Neural cell (in vitro differentiated cells): ENCODE results near the gene OXT. TPM values are rescaled to one million over a fixed set of nuclear protein-coding genes. Genes with fewer than 3 reads are reported as not detected.

ENCODE experiments used
- H2AFZ ChIP-seq: fragments of 200-600, 300-800 bp; sonication (generic), shearing (Covaris generic); 2 replicates; pipeline ENCODE4 v1.6.0; 2014; ENCODE audit warnings: low read depth, mild to moderate bottlenecking, antibody characterized with exemption, low read length, moderate library complexity
- H3F3A ChIP-seq: fragments of 200-600 bp; shearing (Covaris generic); 2 replicates; pipeline ENCODE4 v1.6.1; 2016; ENCODE audit warnings: mild to moderate bottlenecking, moderate library complexity, mixed read lengths, antibody characterized with exemption, low read length; ENCODE audit not compliant: insufficient read depth, poor library complexity, severe bottlenecking
- H3K27ac ChIP-seq: fragments of 200-600, 300-800 bp; sonication (generic), shearing (Covaris generic); 2 replicates; pipeline ENCODE4 v1.5.1; 2014; ENCODE audit warnings: mild to moderate bottlenecking, low read length, moderate library complexity
- H3K27me3 ChIP-seq: fragments of 300-800, 200-600 bp; sonication (generic), shearing (Covaris generic); 2 replicates; pipeline ENCODE4 v1.6.0; 2014; ENCODE audit warnings: mild to moderate bottlenecking, low read depth, low read length, moderate library complexity; ENCODE audit not compliant: insufficient read depth
- H3K36me3 ChIP-seq: fragments of 300-800, 200-600 bp; sonication (generic), shearing (Covaris generic); 2 replicates; pipeline ENCODE4 v1.5.1; 2014; ENCODE audit warnings: mild to moderate bottlenecking, antibody characterized with exemption, low read length, moderate library complexity; ENCODE audit not compliant: insufficient read depth
- H3K4me2 ChIP-seq: fragments of 300-800, 200-600 bp; sonication (generic), shearing (Covaris generic); 2 replicates; pipeline ENCODE4 v1.6.0; 2014; ENCODE audit warnings: mild to moderate bottlenecking, low read length
- H3K4me3 ChIP-seq: fragments of 300-800, 200-600 bp; sonication (generic), shearing (Covaris generic); 2 replicates; pipeline ENCODE4 v1.5.1; 2014; ENCODE audit warnings: mild to moderate bottlenecking, low read length, moderate library complexity
- H3K79me2 ChIP-seq: fragments of 200-600 bp; shearing (Covaris generic); replicated peaks from 2 replicates; pipeline ENCODE4 v1.6.0; 2014; ENCODE audit warnings: mild to moderate bottlenecking, low read length, moderate library complexity; ENCODE audit not compliant: insufficient read depth
- H3K9ac ChIP-seq: fragments of 300-800, 200-600 bp; sonication (generic), shearing (Covaris generic); 2 replicates; pipeline ENCODE4 v1.6.1; 2016; ENCODE audit warnings: mild to moderate bottlenecking, low read length, mixed read lengths
- H3K9me2 ChIP-seq: fragments of 200-600 bp; shearing (Covaris generic); 2 replicates; pipeline ENCODE4 v1.6.1; 2016; ENCODE audit warnings: mild to moderate bottlenecking, low read length, mixed read lengths; ENCODE audit not compliant: insufficient read depth
- H3K9me3 ChIP-seq: fragments of 200-600, 300-800 bp; sonication (generic), shearing (Covaris generic); 2 replicates; pipeline ENCODE4 v1.6.1; 2016; ENCODE audit warnings: mild to moderate bottlenecking, mixed run types, low read length, moderate library complexity, mixed read lengths
- H4K20me1 ChIP-seq: fragments of 200-600 bp; shearing (Covaris generic); 2 replicates; pipeline ENCODE4 v1.6.1; 2016; ENCODE audit warnings: mild to moderate bottlenecking, mixed run types; ENCODE audit not compliant: insufficient read depth
- EP300 ChIP-seq: fragments of 450-650 bp; conservative IDR thresholded peaks from 2 replicates; pipeline ENCODE4 v1.6.1; 2014; ENCODE audit warnings: antibody characterized with exemption, mild to moderate bottlenecking, moderate library complexity; ENCODE audit not compliant: poor library complexity, severe bottlenecking
- EZH2 ChIP-seq: fragments of 200-600, 300-800 bp; shearing (Covaris generic), sonication (generic); IDR thresholded peaks from 2 replicates; pipeline ENCODE4 v1.6.1; 2014; ENCODE audit warnings: antibody characterized with exemption, low read length, borderline replicate concordance, mild to moderate bottlenecking; ENCODE audit not compliant: insufficient read depth, poor library complexity, severe bottlenecking
- MXI1 ChIP-seq: fragments of 450-650 bp; conservative IDR thresholded peaks from 2 replicates; pipeline ENCODE4 v1.6.1; 2014; ENCODE audit warnings: antibody characterized with exemption, mild to moderate bottlenecking; ENCODE audit not compliant: poor library complexity, severe bottlenecking
- POLR2AphosphoS5 ChIP-seq: IDR thresholded peaks from 2 replicates; pipeline ENCODE4 v1.6.1; 2012
- RAD21 ChIP-seq: fragments of 450-650 bp; conservative IDR thresholded peaks from 2 replicates; pipeline ENCODE4 v1.6.1; 2014; ENCODE audit warnings: antibody characterized with exemption, mild to moderate bottlenecking, moderate library complexity
- REST ChIP-seq: IDR thresholded peaks from 2 replicates; pipeline ENCODE4 v1.6.1; 2012; ENCODE audit warnings: borderline replicate concordance
- SMC3 ChIP-seq: fragments of 450-650 bp; conservative IDR thresholded peaks from 2 replicates; pipeline ENCODE4 v1.6.1; 2014; ENCODE audit warnings: antibody characterized with exemption, mild to moderate bottlenecking, moderate library complexity; ENCODE audit not compliant: poor library complexity
- TAF1 ChIP-seq: IDR thresholded peaks from 2 replicates; pipeline ENCODE4 v1.6.1; 2012; ENCODE audit warnings: low read depth
- polyA plus RNA-seq: library from polyadenylated mRNA; depleted of rRNA; stranded (reverse); fragments of >200 nt; gene quantifications from 2 replicates; pipeline ENCODE4 v1.2.3, GENCODE V29; 2014
- TF ChIP-seq, protein P1 (sequence below): fragments of 450-650 bp; IDR thresholded peaks from 2 replicates; pipeline ENCODE4 v1.5.1; 2014; ENCODE audit warnings: antibody characterized with exemption, mild to moderate bottlenecking, moderate library complexity; ENCODE audit not compliant: poor library complexity, severe bottlenecking

Gene OXT
- polyA plus RNA-seq, 1 donor from 2014 or later, result not detected

GRCh38 chr20:3027987-3028386, 43.4 kb upstream of the OXT start:
- H3K27me3 ChIP-seq, result no peaks in the 10 kb centered on the region
- no peak overlapping the region for H3K9ac ChIP-seq

DNA sequence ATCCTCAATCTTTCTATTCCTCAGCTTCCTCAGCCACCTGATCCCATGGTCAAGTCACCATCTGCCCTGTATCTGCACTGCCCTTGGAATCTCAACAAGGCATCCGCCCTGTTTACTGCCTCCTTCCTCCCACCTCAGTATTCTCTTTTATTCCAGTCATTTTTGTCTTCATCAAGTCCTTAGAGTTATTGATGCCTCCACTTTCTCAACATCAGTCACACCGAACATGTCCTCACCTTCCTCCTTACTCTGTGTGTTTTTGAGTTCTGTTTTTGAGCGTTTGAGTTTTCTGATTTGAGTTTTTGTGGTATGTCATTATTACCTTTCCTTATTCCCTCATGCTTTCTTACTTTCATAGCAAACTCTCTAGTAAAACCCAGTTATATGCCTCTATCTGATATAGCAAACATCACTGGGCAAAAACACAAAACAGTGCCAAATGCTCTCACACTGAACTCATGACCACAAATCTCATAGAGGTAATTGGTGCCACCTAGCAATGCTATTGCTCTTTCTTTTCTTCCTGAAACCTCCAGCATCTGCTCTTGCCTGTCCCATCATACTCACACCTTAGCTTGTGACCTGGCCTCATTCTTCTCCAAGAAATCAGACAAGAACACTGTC, 39.8 kb upstream of the OXT start:
- Histone ChIP-seq H3K9me2 (no peaks in the 10 kb centered on the region), H2AFZ (no peak overlapping the region), H3K27ac (no peak overlapping the region), H3K4me2 (no peak overlapping the region), H3K36me3 (peaks cover 9% of the 10 kb centered on the region), H3K9ac (no peak overlapping the region), H3F3A (no peaks in the 10 kb centered on the region), H3K79me2 (no peaks in the 10 kb centered on the region), H4K20me1 (no peaks in the 10 kb centered on the region), H3K9me3 (no peaks in the 10 kb centered on the region), H3K27me3 (no peaks in the 10 kb centered on the region), H3K4me3 (no peak overlapping the region)
- TF ChIP-seq MXI1 (no peak), TAF1 (no peak), POLR2AphosphoS5 (no peak), SMC3 (no peak), REST (no peak), RAD21 (no peak), EP300 (no peak)
- TF ChIP-seq, protein P1, sequence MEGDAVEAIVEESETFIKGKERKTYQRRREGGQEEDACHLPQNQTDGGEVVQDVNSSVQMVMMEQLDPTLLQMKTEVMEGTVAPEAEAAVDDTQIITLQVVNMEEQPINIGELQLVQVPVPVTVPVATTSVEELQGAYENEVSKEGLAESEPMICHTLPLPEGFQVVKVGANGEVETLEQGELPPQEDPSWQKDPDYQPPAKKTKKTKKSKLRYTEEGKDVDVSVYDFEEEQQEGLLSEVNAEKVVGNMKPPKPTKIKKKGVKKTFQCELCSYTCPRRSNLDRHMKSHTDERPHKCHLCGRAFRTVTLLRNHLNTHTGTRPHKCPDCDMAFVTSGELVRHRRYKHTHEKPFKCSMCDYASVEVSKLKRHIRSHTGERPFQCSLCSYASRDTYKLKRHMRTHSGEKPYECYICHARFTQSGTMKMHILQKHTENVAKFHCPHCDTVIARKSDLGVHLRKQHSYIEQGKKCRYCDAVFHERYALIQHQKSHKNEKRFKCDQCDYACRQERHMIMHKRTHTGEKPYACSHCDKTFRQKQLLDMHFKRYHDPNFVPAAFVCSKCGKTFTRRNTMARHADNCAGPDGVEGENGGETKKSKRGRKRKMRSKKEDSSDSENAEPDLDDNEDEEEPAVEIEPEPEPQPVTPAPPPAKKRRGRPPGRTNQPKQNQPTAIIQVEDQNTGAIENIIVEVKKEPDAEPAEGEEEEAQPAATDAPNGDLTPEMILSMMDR, result no peak

More at GRCh38 chr20:3027987-3028386, 43.4 kb upstream of the OXT start:
- H4K20me1 ChIP-seq, result no peaks in the 10 kb centered on the region
- no peak for TF ChIP-seq REST
- no peak for TF ChIP-seq RAD21
- TF ChIP-seq EZH2, result no peak
- TF ChIP-seq, protein P1, result no peak
- no peak for TF ChIP-seq TAF1
- TF ChIP-seq SMC3, result no peak
- no peak for TF ChIP-seq EP300
- TF ChIP-seq POLR2AphosphoS5, result no peak
- TF ChIP-seq MXI1, result no peak
- H3K9me2 ChIP-seq, result no peaks in the 10 kb centered on the region
- peaks cover 5% of the 10 kb centered on the region for H3K36me3 ChIP-seq
- H3K4me3 ChIP-seq, result no peak overlapping the region
- no peak overlapping the region for H3K27ac ChIP-seq
- H2AFZ ChIP-seq, result no peak overlapping the region
- H3K9me3 ChIP-seq, result no peaks in the 10 kb centered on the region
- H3K4me2 ChIP-seq, result no peak overlapping the region
- no peaks in the 10 kb centered on the region for H3F3A ChIP-seq
- no peaks in the 10 kb centered on the region for H3K79me2 ChIP-seq
